WTC11 (cell line): ENCODE measurements around the gene MAT2A. TPM values are rescaled to one million over a fixed set of nuclear protein-coding genes. Genes with fewer than 3 reads are reported as not detected.
A peak's percentile ranks its signal among the peaks of the same experiment; 100 is the strongest.

Experiments
- ATAC-seq: fragments of 200-7000 bp; cut with Tn5 transposase; 2 replicates; pipeline ENCODE4 v1.10.0; 2021; ENCODE audit warnings: mild to moderate bottlenecking, moderate library complexity
- CTCF ChIA-PET: fragments of 300-600 bp; sonication (Branson Sonifier 250); formaldehyde crosslinking; loops from one replicate; lab custom pipeline; 2021; ENCODE audit warnings: antibody characterized with exemption; lab: Charles Lee
- POLR2A ChIA-PET: fragments of 350-600 bp; sonication (Branson Sonifier 250); formaldehyde crosslinking; loops from one replicate; lab custom pipeline; 2021; ENCODE audit warnings: antibody characterized with exemption; lab: Charles Lee
- DNase-seq: peaks from one replicate; pipeline ENCODE4 v3.0.0; 2021; ENCODE audit warnings: low spot score
- H3K27ac Mint-ChIP-seq: 2 replicates; pipeline ENCODE4 v1.8.0; 2021; ENCODE audit warnings: mixed read lengths
- H3K27me3 Mint-ChIP-seq: 2 replicates; pipeline ENCODE4 v1.8.0; 2021; ENCODE audit warnings: low read depth, mild to moderate bottlenecking, moderate library complexity, mixed read lengths
- H3K36me3 Mint-ChIP-seq: 2 replicates; pipeline ENCODE4 v1.8.0; 2021; ENCODE audit warnings: mixed read lengths
- H3K4me1 Mint-ChIP-seq: 2 replicates; pipeline ENCODE4 v1.8.0; 2022; ENCODE audit warnings: mixed read lengths
- H3K4me3 Mint-ChIP-seq: 2 replicates; pipeline ENCODE4 v1.8.0; 2021; ENCODE audit warnings: mild to moderate bottlenecking, moderate library complexity, mixed read lengths
- H3K9me3 Mint-ChIP-seq: 2 replicates; pipeline ENCODE4 v1.8.0; 2021; ENCODE audit warnings: mixed read lengths
- CREM ChIP-seq: sonication (generic); formaldehyde crosslinking; IDR thresholded peaks from 2 replicates; pipeline ENCODE4 v1.8.1; 2022; ENCODE audit warnings: mild to moderate bottlenecking, missing genetic modification reagents, moderate library complexity
- GABPB1 ChIP-seq: sonication (generic); formaldehyde crosslinking; IDR thresholded peaks from 2 replicates; pipeline ENCODE4 v1.8.1; 2023; ENCODE audit warnings: mild to moderate bottlenecking, missing genetic modification reagents
- KAT7 ChIP-seq: sonication (generic); formaldehyde crosslinking; IDR thresholded peaks from 2 replicates; pipeline ENCODE4 v1.8.1; 2023; ENCODE audit warnings: missing genetic modification reagents, mild to moderate bottlenecking, borderline replicate concordance
- MXD4 ChIP-seq: fragments of 250-450 bp; sonication (Bioruptor Pico); IDR thresholded peaks from 2 replicates; pipeline ENCODE4 v1.8.0; 2021; ENCODE audit warnings: mild to moderate bottlenecking, moderate library complexity, borderline replicate concordance
- NR2C2 ChIP-seq: sonication (generic); formaldehyde crosslinking; IDR thresholded peaks from 2 replicates; pipeline ENCODE4 v1.8.0; 2022; ENCODE audit warnings: mild to moderate bottlenecking, missing genetic modification reagents
- OVOL2 ChIP-seq: fragments of 250-450 bp; sonication (Bioruptor Pico); IDR thresholded peaks from 2 replicates; pipeline ENCODE4 v1.9.0; 2021; ENCODE audit warnings: mild to moderate bottlenecking, borderline replicate concordance
- SP1 ChIP-seq: sonication (generic); formaldehyde crosslinking; conservative IDR thresholded peaks from 2 replicates; pipeline ENCODE4 v1.8.1; 2022; ENCODE audit warnings: missing genetic modification reagents
- TEAD1 ChIP-seq: sonication (generic); formaldehyde crosslinking; IDR thresholded peaks from 2 replicates; pipeline ENCODE4 v1.8.0; 2022; ENCODE audit warnings: mild to moderate bottlenecking, missing genetic modification reagents
- TP53 ChIP-seq: sonication (generic); formaldehyde crosslinking; IDR thresholded peaks from 2 replicates; pipeline ENCODE4 v1.8.1; 2023; ENCODE audit warnings: mild to moderate bottlenecking, missing genetic modification reagents
- ZNF138 ChIP-seq: sonication (generic); formaldehyde crosslinking; conservative IDR thresholded peaks from 2 replicates; pipeline ENCODE4 v1.8.1; 2022; ENCODE audit warnings: mild to moderate bottlenecking, moderate library complexity, missing genetic modification reagents
- ZNF232 ChIP-seq: sonication (generic); formaldehyde crosslinking; IDR thresholded peaks from 2 replicates; pipeline ENCODE4 v1.8.0; 2022; ENCODE audit warnings: mild to moderate bottlenecking, missing genetic modification reagents
- ZNF416 ChIP-seq: fragments of 250-450 bp; sonication (Bioruptor Pico); IDR thresholded peaks from 2 replicates; pipeline ENCODE4 v1.9.0; 2021; ENCODE audit warnings: mild to moderate bottlenecking, inconsistent platforms
- ZNF423 ChIP-seq: fragments of 250-450 bp; sonication (Bioruptor Pico); IDR thresholded peaks from 2 replicates; pipeline ENCODE4 v2.1.2; 2022; ENCODE audit warnings: mild to moderate bottlenecking, moderate library complexity
- total RNA-seq: library from RNA; stranded (reverse); gene quantifications from 3 replicates; pipeline ENCODE4 v1.2.3, GENCODE V29; 2021
- TF ChIP-seq, protein P1 (sequence below): sonication (generic); formaldehyde crosslinking; IDR thresholded peaks from 2 replicates; pipeline ENCODE4 v1.8.1; 2023; ENCODE audit warnings: mild to moderate bottlenecking, missing genetic modification reagents, moderate library complexity
- TF ChIP-seq, protein P2 (sequence below): fragments of 250-450 bp; sonication (Bioruptor Pico); IDR thresholded peaks from 2 replicates; pipeline ENCODE4 v1.8.0; 2021; ENCODE audit warnings: mild to moderate bottlenecking
- TF ChIP-seq, protein P3 (sequence below): sonication (generic); formaldehyde crosslinking; IDR thresholded peaks from 2 replicates; pipeline ENCODE4 v1.8.1; 2023; ENCODE audit warnings: mild to moderate bottlenecking, missing genetic modification reagents
- TF ChIP-seq, protein P4 (sequence below): sonication (generic); formaldehyde crosslinking; conservative IDR thresholded peaks from 2 replicates; pipeline ENCODE4 v1.8.1; 2022; ENCODE audit warnings: mild to moderate bottlenecking, missing genetic modification reagents
- TF ChIP-seq, protein P5 (sequence below): sonication (generic); formaldehyde crosslinking; IDR thresholded peaks from 2 replicates; pipeline ENCODE4 v1.8.1; 2023; ENCODE audit warnings: mild to moderate bottlenecking, missing genetic modification reagents, moderate library complexity
- TF ChIP-seq, protein P6 (sequence below): sonication (generic); formaldehyde crosslinking; IDR thresholded peaks from 2 replicates; pipeline ENCODE4 v1.8.0; 2023; ENCODE audit warnings: missing genetic modification reagents
- TF ChIP-seq, protein P7 (sequence below): fragments of 200-600 bp; IDR thresholded peaks from 2 replicates; pipeline ENCODE4 v1.8.0; 2022; ENCODE audit warnings: antibody characterized with exemption
- TF ChIP-seq, protein P8 (sequence below): fragments of 250-450 bp; sonication (Bioruptor Pico); IDR thresholded peaks from 2 replicates; pipeline ENCODE4 v2.1.2; 2022; ENCODE audit warnings: mild to moderate bottlenecking, moderate library complexity

MAT2A gene
- total RNA-seq, 1 experiment from 2014 or later, result 222 TPM

DNA sequence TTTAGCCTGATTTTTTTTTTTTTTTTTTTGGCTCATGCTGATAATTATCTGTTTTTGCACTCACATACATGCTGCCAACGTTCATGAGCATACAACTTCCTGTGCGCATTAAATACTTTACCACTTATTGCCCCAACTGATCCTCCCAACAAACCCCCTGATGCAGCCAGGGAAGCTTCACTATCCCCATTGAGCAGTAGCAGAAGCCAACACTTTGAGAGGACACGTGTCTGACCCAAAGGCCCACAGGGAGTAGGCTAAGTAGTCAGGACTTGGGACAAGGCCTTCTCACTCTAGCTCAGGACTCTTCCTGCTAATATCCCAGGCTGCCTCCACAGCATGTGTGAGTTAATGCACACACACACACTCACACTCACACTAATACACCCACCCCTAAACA is 36.2 kb upstream of the MAT2A start (continued):
- TF ChIP-seq, protein P1, sequence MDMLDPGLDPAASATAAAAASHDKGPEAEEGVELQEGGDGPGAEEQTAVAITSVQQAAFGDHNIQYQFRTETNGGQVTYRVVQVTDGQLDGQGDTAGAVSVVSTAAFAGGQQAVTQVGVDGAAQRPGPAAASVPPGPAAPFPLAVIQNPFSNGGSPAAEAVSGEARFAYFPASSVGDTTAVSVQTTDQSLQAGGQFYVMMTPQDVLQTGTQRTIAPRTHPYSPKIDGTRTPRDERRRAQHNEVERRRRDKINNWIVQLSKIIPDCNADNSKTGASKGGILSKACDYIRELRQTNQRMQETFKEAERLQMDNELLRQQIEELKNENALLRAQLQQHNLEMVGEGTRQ (CRISPR knock-in tag), result no peak
- TF ChIP-seq CREM, result no peak
- TF ChIP-seq NR2C2, result no peak
- TF ChIP-seq, protein P2, sequence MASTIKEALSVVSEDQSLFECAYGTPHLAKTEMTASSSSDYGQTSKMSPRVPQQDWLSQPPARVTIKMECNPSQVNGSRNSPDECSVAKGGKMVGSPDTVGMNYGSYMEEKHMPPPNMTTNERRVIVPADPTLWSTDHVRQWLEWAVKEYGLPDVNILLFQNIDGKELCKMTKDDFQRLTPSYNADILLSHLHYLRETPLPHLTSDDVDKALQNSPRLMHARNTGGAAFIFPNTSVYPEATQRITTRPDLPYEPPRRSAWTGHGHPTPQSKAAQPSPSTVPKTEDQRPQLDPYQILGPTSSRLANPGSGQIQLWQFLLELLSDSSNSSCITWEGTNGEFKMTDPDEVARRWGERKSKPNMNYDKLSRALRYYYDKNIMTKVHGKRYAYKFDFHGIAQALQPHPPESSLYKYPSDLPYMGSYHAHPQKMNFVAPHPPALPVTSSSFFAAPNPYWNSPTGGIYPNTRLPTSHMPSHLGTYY, result no peak
- TF ChIP-seq SP1 (CRISPR knock-in tag), result no peak
- TF ChIP-seq, protein P3, sequence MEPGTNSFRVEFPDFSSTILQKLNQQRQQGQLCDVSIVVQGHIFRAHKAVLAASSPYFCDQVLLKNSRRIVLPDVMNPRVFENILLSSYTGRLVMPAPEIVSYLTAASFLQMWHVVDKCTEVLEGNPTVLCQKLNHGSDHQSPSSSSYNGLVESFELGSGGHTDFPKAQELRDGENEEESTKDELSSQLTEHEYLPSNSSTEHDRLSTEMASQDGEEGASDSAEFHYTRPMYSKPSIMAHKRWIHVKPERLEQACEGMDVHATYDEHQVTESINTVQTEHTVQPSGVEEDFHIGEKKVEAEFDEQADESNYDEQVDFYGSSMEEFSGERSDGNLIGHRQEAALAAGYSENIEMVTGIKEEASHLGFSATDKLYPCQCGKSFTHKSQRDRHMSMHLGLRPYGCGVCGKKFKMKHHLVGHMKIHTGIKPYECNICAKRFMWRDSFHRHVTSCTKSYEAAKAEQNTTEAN (CRISPR knock-in tag), result no peak
- no peak for TF ChIP-seq KAT7 (CRISPR knock-in tag)

DNA sequence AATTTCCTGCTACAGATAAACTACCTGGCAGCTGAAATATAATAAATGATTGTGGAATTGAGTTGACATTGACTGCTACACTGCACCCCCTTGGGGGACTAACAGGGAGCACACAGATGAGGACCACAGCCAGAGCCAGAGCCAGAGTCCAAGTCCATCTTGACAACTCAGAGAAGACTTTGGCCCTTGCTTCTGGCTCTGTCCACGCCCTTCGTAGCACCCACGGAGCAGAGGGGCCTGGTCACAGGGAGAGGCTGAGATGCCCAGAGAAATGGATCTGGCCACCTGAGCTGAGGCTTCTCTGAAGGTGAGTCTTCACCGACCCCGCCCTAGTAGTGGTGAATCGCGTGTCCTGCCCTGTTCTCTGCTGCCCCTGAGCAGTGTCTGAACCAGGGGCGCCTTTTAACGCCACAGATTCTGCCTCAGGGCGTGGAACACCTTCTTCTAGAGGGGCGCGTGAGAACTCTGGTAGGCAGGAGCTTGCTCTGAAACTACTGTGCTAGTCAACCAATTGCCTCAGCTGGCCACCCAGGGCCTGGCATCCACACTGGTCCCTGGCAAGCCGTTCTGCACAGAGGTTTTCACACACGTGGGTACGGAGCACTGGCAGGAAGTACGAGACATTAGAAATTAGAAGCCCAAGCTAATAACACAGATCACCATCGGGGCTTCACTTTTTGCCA is 35.7 kb upstream of the MAT2A start:
- CTCF ChIA-PET, result interaction anchor here (0.9 to 1.3 kb wide), 3 partner anchors 49 to 82 kb away, joined by 3 read pairs; no protein-coding TSS in a partner anchor
- H3K36me3 Mint-ChIP-seq, result no peaks in the 10 kb centered on the region
- ATAC-seq, result no peak; the same call in 1 of the 2 replicates
- peaks cover 7% of the 10 kb centered on the region for H3K9me3 Mint-ChIP-seq
- DNase-seq, result no peak
- H3K4me3 Mint-ChIP-seq, result no peak overlapping the region
- no peaks in the 10 kb centered on the region for H3K27me3 Mint-ChIP-seq
- POLR2A ChIA-PET, result interaction anchor here (1.0 kb wide), 1 partner anchor 35 kb away, joined by 3 read pairs; the partner anchor contains the start of gene MAT2A
- no peak overlapping the region for H3K27ac Mint-ChIP-seq
- peaks cover 8% of the 10 kb centered on the region for H3K4me1 Mint-ChIP-seq
- TF ChIP-seq GABPB1, result 0 out of 2 replicates have a peak, but pooled peaks have one; percentile 7
- no peak for TF ChIP-seq ZNF416 (CRISPR knock-in tag)
- no peak for TF ChIP-seq ZNF138 (CRISPR knock-in tag)
- TF ChIP-seq, protein P4, sequence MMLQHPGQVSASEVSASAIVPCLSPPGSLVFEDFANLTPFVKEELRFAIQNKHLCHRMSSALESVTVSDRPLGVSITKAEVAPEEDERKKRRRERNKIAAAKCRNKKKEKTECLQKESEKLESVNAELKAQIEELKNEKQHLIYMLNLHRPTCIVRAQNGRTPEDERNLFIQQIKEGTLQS (CRISPR knock-in tag), result no peak

DNA sequence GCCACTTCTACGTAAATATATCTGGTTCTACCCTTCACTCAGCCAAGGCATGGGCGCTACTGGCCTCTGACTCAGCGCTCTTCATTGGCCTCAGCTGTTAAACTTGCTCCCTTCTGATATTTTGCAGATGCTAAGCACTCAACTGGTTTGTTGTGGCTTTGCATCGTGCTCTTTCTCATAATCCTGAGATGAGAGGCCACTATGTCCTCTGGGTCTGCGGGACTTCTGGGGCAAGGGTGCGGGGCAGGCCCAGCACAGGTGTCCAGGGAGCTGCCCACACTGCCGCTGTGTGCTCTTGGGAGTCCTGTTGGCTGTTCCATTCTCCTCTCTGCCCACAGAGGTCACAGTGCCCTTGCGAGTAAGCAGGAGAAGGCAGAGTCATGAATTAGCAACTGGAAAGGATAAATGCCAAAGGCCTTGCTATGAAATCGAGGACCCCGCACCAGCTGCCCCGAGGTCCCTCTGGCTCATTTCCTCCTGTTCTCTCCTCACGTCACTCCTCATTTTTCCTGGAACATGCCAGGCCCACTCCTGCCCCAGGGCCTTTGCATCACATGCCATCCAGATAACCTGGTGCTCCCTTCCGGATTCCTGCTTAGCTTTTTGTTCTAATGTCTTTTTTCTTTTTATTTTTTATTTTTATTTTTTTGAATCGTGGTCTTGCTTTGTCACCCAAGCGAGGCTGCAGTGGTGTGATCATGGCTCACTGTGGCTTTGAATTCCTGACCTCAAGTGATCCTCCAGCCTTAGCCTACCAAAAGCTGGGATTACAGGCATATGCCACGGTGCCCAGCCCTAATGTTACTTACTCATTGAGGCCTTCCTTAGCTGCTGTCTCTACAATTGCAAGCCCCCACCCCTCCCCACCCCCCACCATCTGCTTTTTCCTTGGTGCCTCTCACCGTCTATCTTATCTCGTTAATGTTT is 34.9 kb upstream of the MAT2A start:
- no peak overlapping the region for H3K4me3 Mint-ChIP-seq
- peaks cover 7% of the 10 kb centered on the region for H3K9me3 Mint-ChIP-seq
- ATAC-seq, result no peak
- no peaks in the 10 kb centered on the region for H3K36me3 Mint-ChIP-seq
- no peak for DNase-seq
- H3K4me1 Mint-ChIP-seq, result peaks cover 8% of the 10 kb centered on the region
- H3K27me3 Mint-ChIP-seq, result no peaks in the 10 kb centered on the region
- H3K27ac Mint-ChIP-seq, result no peak overlapping the region
- ChIA-PET CTCF (interaction anchor here (0.9 to 1.6 kb wide), 4 partner anchors 48 to 84 kb away, joined by 3 to 4 read pairs (median 3); no protein-coding TSS in a partner anchor), POLR2A (interaction anchor here (1.0 kb wide), 1 partner anchor 20 kb away, joined by 3 read pairs; no protein-coding TSS in a partner anchor)
- no peak for TF ChIP-seq TEAD1 (CRISPR knock-in tag)
- no peak for TF ChIP-seq ZNF423 (CRISPR knock-in tag)
- no peak for TF ChIP-seq ZNF232 (CRISPR knock-in tag)
- TF ChIP-seq, protein P5, sequence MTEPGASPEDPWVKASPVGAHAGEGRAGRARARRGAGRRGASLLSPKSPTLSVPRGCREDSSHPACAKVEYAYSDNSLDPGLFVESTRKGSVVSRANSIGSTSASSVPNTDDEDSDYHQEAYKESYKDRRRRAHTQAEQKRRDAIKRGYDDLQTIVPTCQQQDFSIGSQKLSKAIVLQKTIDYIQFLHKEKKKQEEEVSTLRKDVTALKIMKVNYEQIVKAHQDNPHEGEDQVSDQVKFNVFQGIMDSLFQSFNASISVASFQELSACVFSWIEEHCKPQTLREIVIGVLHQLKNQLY (CRISPR knock-in tag), result no peak
- TF ChIP-seq, protein P6, sequence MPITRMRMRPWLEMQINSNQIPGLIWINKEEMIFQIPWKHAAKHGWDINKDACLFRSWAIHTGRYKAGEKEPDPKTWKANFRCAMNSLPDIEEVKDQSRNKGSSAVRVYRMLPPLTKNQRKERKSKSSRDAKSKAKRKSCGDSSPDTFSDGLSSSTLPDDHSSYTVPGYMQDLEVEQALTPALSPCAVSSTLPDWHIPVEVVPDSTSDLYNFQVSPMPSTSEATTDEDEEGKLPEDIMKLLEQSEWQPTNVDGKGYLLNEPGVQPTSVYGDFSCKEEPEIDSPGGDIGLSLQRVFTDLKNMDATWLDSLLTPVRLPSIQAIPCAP (CRISPR knock-in tag), result no peak
- TF ChIP-seq, protein P7, sequence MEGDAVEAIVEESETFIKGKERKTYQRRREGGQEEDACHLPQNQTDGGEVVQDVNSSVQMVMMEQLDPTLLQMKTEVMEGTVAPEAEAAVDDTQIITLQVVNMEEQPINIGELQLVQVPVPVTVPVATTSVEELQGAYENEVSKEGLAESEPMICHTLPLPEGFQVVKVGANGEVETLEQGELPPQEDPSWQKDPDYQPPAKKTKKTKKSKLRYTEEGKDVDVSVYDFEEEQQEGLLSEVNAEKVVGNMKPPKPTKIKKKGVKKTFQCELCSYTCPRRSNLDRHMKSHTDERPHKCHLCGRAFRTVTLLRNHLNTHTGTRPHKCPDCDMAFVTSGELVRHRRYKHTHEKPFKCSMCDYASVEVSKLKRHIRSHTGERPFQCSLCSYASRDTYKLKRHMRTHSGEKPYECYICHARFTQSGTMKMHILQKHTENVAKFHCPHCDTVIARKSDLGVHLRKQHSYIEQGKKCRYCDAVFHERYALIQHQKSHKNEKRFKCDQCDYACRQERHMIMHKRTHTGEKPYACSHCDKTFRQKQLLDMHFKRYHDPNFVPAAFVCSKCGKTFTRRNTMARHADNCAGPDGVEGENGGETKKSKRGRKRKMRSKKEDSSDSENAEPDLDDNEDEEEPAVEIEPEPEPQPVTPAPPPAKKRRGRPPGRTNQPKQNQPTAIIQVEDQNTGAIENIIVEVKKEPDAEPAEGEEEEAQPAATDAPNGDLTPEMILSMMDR, result no peak
- TF ChIP-seq, protein P8, sequence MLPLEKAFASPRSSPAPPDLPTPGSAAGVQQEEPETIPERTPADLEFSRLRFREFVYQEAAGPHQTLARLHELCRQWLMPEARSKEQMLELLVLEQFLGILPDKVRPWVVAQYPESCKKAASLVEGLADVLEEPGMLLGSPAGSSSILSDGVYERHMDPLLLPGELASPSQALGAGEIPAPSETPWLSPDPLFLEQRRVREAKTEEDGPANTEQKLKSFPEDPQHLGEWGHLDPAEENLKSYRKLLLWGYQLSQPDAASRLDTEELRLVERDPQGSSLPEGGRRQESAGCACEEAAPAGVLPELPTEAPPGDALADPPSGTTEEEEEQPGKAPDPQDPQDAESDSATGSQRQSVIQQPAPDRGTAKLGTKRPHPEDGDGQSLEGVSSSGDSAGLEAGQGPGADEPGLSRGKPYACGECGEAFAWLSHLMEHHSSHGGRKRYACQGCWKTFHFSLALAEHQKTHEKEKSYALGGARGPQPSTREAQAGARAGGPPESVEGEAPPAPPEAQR, result no peak
- no peak for TF ChIP-seq OVOL2 (CRISPR knock-in tag)
- TF ChIP-seq, protein P3 (CRISPR knock-in tag), result no peak
- TF ChIP-seq TP53 (CRISPR knock-in tag), result no peak
- no peak for TF ChIP-seq MXD4 (CRISPR knock-in tag)
